Measurements from ENCODE around the gene SLC9A7.
"Not testable (repeated sequence)": the region's sequence is repeated elsewhere in the genome, so short reads cannot be mapped to it uniquely, and the experiment has no call there.

SLC9A7 gene

GRCh38 chrX:46737462-46737861, 21.5 kb downstream of the SLC9A7 start:
- Histone ChIP-seq H3K4me1 (ENCODE audit: control extremely low read depth in 1 of 4, control insufficient read depth in 4 of 4, insufficient read depth in 4 of 4, low read length in 3 of 4) (no peaks in the 10 kb centered on the region), H3K4me3 (ENCODE audit: control insufficient read depth in 1 of 7, extremely low read depth in 1 of 7, insufficient read depth in 4 of 7, low read depth in 2 of 7, low read length in 6 of 7) (no peak overlapping the region), H3K36me3 (ENCODE audit: control insufficient read depth in 4 of 4, insufficient read depth in 4 of 4, low read length in 3 of 4) (peaks cover 0 to 11% (median under 1%) of the 10 kb centered on the region in 4 experiments), H3K9me3 (ENCODE audit: control extremely low read depth in 1 of 5, control insufficient read depth in 4 of 5, insufficient read depth in 2 of 5, low read depth in 1 of 5, low read length in 4 of 5) (peaks cover 8 to 16% (median 16%) of the 10 kb centered on the region in 5 experiments), H3K27ac (ENCODE audit: insufficient read depth in 1 of 2, low read depth in 1 of 2, low read length in 2 of 2, poor library complexity in 1 of 2, severe bottlenecking in 2 of 2) (no peak overlapping the region), H3K27me3 (replicated peaks in 2 of 5; ENCODE audit: control insufficient read depth in 4 of 5, insufficient read depth in 5 of 5, low read length in 4 of 5) (no peaks in the 10 kb centered on the region)
- POLR2A ChIA-PET: no interaction called here
- DNase-seq: no peak
- CTCF ChIA-PET: no interaction called here
- WGBS (ENCODE audit: insufficient coverage): 0% methylated on average over 1 of the region's 2 CpGs

DNA sequence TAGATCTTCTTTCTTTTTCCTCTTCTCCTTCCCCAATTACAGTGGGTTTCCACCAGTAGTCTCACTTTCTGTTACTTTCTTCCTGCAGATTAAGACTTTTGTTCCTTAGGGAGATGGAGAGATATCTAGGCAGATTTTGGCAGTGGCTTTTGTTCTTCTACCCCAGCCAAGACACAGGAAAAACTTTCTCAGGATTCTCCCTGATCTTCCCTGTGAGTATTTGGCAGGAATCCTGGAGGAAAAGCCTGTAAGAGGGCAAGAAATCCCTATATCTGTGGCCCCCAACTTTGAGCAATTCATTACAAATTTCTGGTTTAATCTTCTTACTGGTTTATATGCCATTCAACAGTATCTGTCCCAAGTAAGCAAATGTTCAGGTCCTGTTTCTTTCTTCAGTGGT, 21.9 kb downstream of the SLC9A7 start:
- ChIA-PET POLR2A (no interaction called here), CTCF (no interaction called here)
- Histone ChIP-seq H3K27me3 (replicated peaks in 2 of 5; ENCODE audit: control insufficient read depth in 4 of 5, insufficient read depth in 5 of 5, low read length in 4 of 5) (no peaks in the 10 kb centered on the region), H3K9me3 (ENCODE audit: control extremely low read depth in 1 of 5, control insufficient read depth in 4 of 5, insufficient read depth in 2 of 5, low read depth in 1 of 5, low read length in 4 of 5) (peaks cover 8 to 16% (median 16%) of the 10 kb centered on the region in 5 experiments), H3K36me3 (ENCODE audit: control insufficient read depth in 4 of 4, insufficient read depth in 4 of 4, low read length in 3 of 4) (peaks cover 0 to 11% (median under 1%) of the 10 kb centered on the region in 4 experiments), H3K27ac (ENCODE audit: insufficient read depth in 1 of 2, low read depth in 1 of 2, low read length in 2 of 2, poor library complexity in 1 of 2, severe bottlenecking in 2 of 2) (no peak overlapping the region), H3K4me1 (ENCODE audit: control extremely low read depth in 1 of 4, control insufficient read depth in 4 of 4, insufficient read depth in 4 of 4, low read length in 3 of 4) (no peaks in the 10 kb centered on the region), H3K4me3 (ENCODE audit: control insufficient read depth in 1 of 7, extremely low read depth in 1 of 7, insufficient read depth in 4 of 7, low read depth in 2 of 7, low read length in 6 of 7) (no peak overlapping the region)
- no peak for DNase-seq

DNA sequence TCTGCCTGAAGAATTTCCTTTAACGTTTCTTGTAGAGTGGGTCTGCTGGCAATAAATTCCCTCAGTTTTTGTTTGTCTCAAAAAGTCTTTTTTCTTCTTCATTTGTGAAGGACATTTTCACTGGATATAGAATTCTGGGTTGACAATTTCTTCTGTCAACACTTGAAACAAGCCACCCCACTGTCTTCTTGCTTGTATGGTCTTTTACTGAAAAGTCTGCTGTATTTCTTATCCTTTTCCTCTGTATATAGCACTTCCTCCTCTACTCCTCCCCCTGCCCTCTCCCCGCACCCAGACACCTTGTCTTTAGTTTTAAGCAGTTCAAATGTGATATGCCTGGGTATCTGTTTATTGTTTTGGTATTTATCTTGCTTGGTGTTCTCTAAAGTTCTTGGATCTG, 23.3 kb downstream of the SLC9A7 start:
- DNase-seq: peak in 2 of 3 donors; percentile 58 to 71
- Histone ChIP-seq H3K27me3 (replicated peaks in 2 of 5; ENCODE audit: control insufficient read depth in 4 of 5, insufficient read depth in 5 of 5, low read length in 4 of 5) (no peaks in the 10 kb centered on the region), H3K9me3 (ENCODE audit: control extremely low read depth in 1 of 5, control insufficient read depth in 4 of 5, insufficient read depth in 2 of 5, low read depth in 1 of 5, low read length in 4 of 5) (peaks cover 6 to 16% (median 14%) of the 10 kb centered on the region in 5 experiments), H3K36me3 (ENCODE audit: control insufficient read depth in 4 of 4, insufficient read depth in 4 of 4, low read length in 3 of 4) (peaks cover 0 to 11% (median under 1%) of the 10 kb centered on the region in 4 experiments), H3K27ac (ENCODE audit: insufficient read depth in 1 of 2, low read depth in 1 of 2, low read length in 2 of 2, poor library complexity in 1 of 2, severe bottlenecking in 2 of 2) (no peak overlapping the region), H3K4me1 (ENCODE audit: control extremely low read depth in 1 of 4, control insufficient read depth in 4 of 4, insufficient read depth in 4 of 4, low read length in 3 of 4) (no peaks in the 10 kb centered on the region), H3K4me3 (ENCODE audit: control insufficient read depth in 1 of 7, extremely low read depth in 1 of 7, insufficient read depth in 4 of 7, low read depth in 2 of 7, low read length in 6 of 7) (no peak overlapping the region)
- no CpG with 5 or more reads among the region's 2 CpGs for WGBS (ENCODE audit: insufficient coverage)
- ChIA-PET CTCF (no interaction called here), POLR2A (no interaction called here)

DNA sequence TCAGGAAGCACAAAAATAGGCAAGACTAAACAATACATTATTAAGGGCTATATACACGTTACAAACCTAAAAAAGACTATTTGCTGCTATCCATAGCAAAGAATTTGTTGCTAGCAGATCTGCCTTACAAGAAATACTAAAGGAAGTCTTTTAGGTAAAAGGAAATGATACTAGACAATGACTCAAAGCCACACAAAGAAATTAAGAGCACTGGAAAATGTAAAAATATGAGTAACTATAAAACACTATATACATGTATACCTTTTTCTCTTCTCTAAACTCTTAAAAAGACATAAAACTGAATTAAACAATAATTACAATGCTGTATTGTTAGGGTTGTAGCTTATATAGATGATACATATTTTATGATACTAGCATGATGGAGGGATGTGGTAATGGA, 25.7 kb downstream of the SLC9A7 start:
- ChIA-PET POLR2A (no interaction called here), CTCF (no interaction called here)
- H3K4me3 ChIP-seq (ENCODE audit: control insufficient read depth in 1 of 7, extremely low read depth in 1 of 7, insufficient read depth in 4 of 7, low read depth in 2 of 7, low read length in 6 of 7): no peak overlapping the region
- H3K4me1 ChIP-seq (ENCODE audit: control extremely low read depth in 1 of 4, control insufficient read depth in 4 of 4, insufficient read depth in 4 of 4, low read length in 3 of 4): no peaks in the 10 kb centered on the region
- peaks cover 4 to 16% (median 10%) of the 10 kb centered on the region in 5 experiments for H3K9me3 ChIP-seq (ENCODE audit: control extremely low read depth in 1 of 5, control insufficient read depth in 4 of 5, insufficient read depth in 2 of 5, low read depth in 1 of 5, low read length in 4 of 5)
- no CpG with 5 or more reads among the region's 1 CpG for WGBS (ENCODE audit: insufficient coverage)
- H3K36me3 ChIP-seq (ENCODE audit: control insufficient read depth in 4 of 4, insufficient read depth in 4 of 4, low read length in 3 of 4): peaks cover 0 to 4% (median under 1%) of the 10 kb centered on the region in 4 experiments
- H3K27me3 ChIP-seq (replicated peaks in 2 of 5; ENCODE audit: control insufficient read depth in 4 of 5, insufficient read depth in 5 of 5, low read length in 4 of 5): no peaks in the 10 kb centered on the region
- DNase-seq: no peak
- no peak overlapping the region for H3K27ac ChIP-seq (ENCODE audit: insufficient read depth in 1 of 2, low read depth in 1 of 2, low read length in 2 of 2, poor library complexity in 1 of 2, severe bottlenecking in 2 of 2)

GRCh38 chrX:46730765-46731164, 28.2 kb downstream of the SLC9A7 start:
- CTCF ChIA-PET: no interaction called here
- POLR2A ChIA-PET: no interaction called here
- WGBS (ENCODE audit: insufficient coverage): 80% methylated on average over 1 of the region's 1 CpG
- Histone ChIP-seq H3K4me3 (ENCODE audit: control insufficient read depth in 1 of 7, extremely low read depth in 1 of 7, insufficient read depth in 4 of 7, low read depth in 2 of 7, low read length in 6 of 7) (no peak overlapping the region), H3K27ac (ENCODE audit: insufficient read depth in 1 of 2, low read depth in 1 of 2, low read length in 2 of 2, poor library complexity in 1 of 2, severe bottlenecking in 2 of 2) (no peak overlapping the region), H3K9me3 (ENCODE audit: control extremely low read depth in 1 of 5, control insufficient read depth in 4 of 5, insufficient read depth in 2 of 5, low read depth in 1 of 5, low read length in 4 of 5) (peaks cover 0 to 7% (median 2%) of the 10 kb centered on the region in 5 experiments), H3K27me3 (replicated peaks in 2 of 5; ENCODE audit: control insufficient read depth in 4 of 5, insufficient read depth in 5 of 5, low read length in 4 of 5) (no peaks in the 10 kb centered on the region), H3K36me3 (ENCODE audit: control insufficient read depth in 4 of 4, insufficient read depth in 4 of 4, low read length in 3 of 4) (peaks cover 0 to 2% (median 0%) of the 10 kb centered on the region in 4 experiments), H3K4me1 (ENCODE audit: control extremely low read depth in 1 of 4, control insufficient read depth in 4 of 4, insufficient read depth in 4 of 4, low read length in 3 of 4) (peaks cover 0 to 2% (median 0%) of the 10 kb centered on the region in 4 experiments)
- DNase-seq: no peak

DNA sequence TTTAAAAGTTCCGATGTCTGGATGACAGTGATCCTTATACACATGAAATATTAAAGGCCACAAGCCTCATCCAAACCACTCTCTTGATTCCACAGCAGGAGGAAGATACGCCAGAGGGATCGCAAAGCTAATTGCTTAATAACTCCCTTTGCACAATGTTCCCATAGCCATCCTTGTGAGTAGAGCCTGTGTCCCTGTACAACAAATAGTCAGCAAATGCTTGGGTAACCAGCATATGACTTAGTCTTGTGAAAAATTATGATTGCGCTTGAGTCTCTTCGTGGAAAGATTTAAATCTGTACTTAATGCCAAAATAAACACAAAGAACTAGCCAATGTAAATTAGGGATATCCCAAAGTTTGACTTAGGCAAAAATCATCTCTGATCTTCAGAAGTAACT, 31.5 kb downstream of the SLC9A7 start:
- Histone ChIP-seq H3K27ac (ENCODE audit: insufficient read depth in 1 of 2, low read depth in 1 of 2, low read length in 2 of 2, poor library complexity in 1 of 2, severe bottlenecking in 2 of 2) (no peak overlapping the region), H3K9me3 (ENCODE audit: control extremely low read depth in 1 of 5, control insufficient read depth in 4 of 5, insufficient read depth in 2 of 5, low read depth in 1 of 5, low read length in 4 of 5) (no peaks in the 10 kb centered on the region), H3K4me1 (ENCODE audit: control extremely low read depth in 1 of 4, control insufficient read depth in 4 of 4, insufficient read depth in 4 of 4, low read length in 3 of 4) (peaks cover 0 to 6% (median 0%) of the 10 kb centered on the region in 4 experiments), H3K4me3 (ENCODE audit: control insufficient read depth in 1 of 7, extremely low read depth in 1 of 7, insufficient read depth in 4 of 7, low read depth in 2 of 7, low read length in 6 of 7) (no peak overlapping the region), H3K36me3 (ENCODE audit: control insufficient read depth in 4 of 4, insufficient read depth in 4 of 4, low read length in 3 of 4) (no peaks in the 10 kb centered on the region), H3K27me3 (replicated peaks in 2 of 5; ENCODE audit: control insufficient read depth in 4 of 5, insufficient read depth in 5 of 5, low read length in 4 of 5) (no peaks in the 10 kb centered on the region)
- CTCF ChIA-PET: interaction anchor here (1.0 kb wide), 1 partner anchor 10 kb away, joined by 3 read pairs; no protein-coding TSS in a partner anchor
- DNase-seq: no peak
- POLR2A ChIA-PET: no interaction called here
- 100% methylated on average over 2 of the region's 5 CpGs for WGBS (ENCODE audit: insufficient coverage)

DNA sequence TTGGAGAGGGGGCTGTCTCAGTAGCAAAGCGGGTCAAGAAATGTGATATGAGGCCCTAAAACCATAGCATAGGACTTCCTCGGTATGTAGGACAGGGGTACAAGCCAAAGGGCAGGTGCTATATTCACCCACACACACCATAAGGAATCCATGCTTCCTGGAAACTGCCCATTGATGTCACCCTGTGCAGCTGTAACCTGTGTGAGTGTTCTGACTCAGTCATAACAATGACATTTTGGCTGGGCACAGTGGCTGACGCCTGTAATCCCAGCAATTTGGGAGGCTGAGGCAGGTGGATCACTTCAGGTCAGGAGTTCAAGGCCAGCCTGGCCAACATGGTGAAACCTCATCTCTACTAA, 35.4 kb downstream of the SLC9A7 start:
- CTCF ChIA-PET; H3K27ac ChIP-seq (ENCODE audit: insufficient read depth in 1 of 2, low read depth in 1 of 2, low read length in 2 of 2, poor library complexity in 1 of 2, severe bottlenecking in 2 of 2); H3K4me3 ChIP-seq (ENCODE audit: control insufficient read depth in 1 of 7, extremely low read depth in 1 of 7, insufficient read depth in 4 of 7, low read depth in 2 of 7, low read length in 6 of 7); H3K9me3 ChIP-seq (ENCODE audit: control extremely low read depth in 1 of 5, control insufficient read depth in 4 of 5, insufficient read depth in 2 of 5, low read depth in 1 of 5, low read length in 4 of 5); H3K36me3 ChIP-seq (ENCODE audit: control insufficient read depth in 4 of 4, insufficient read depth in 4 of 4, low read length in 3 of 4); DNase-seq; H3K4me1 ChIP-seq (ENCODE audit: control extremely low read depth in 1 of 4, control insufficient read depth in 4 of 4, insufficient read depth in 4 of 4, low read length in 3 of 4); H3K27me3 ChIP-seq (replicated peaks in 2 of 5; ENCODE audit: control insufficient read depth in 4 of 5, insufficient read depth in 5 of 5, low read length in 4 of 5); POLR2A ChIA-PET: not testable (repeated sequence)
- 71% methylated on average over 2 of the region's 3 CpGs for WGBS (ENCODE audit: insufficient coverage)
